GM12801 (cell line): ENCODE measurements around the gene NEU2.

Source experiments
- CTCF ChIP-seq: IDR thresholded peaks from one replicate; pipeline ENCODE4 v1.5.1; 2011; ENCODE audit warnings: control low read depth; ENCODE audit not compliant: insufficient read length; ENCODE audit errors: extremely low read depth

The NEU2 gene

GRCh38 chr2:233079953-233080835 lies 47.7 kb downstream of the NEU2 start:
- no peak for TF ChIP-seq CTCF

GRCh38 chr2:233080836-233081229 lies 48.4 kb downstream of the NEU2 start:
- TF ChIP-seq CTCF: no peak

- no peak for TF ChIP-seq CTCF
Measured at GRCh38 chr2:233081232-233081730, 48.8 kb downstream of the NEU2 start.

GRCh38 chr2:233081731-233082221 lies 49.3 kb downstream of the NEU2 start:
- no peak for TF ChIP-seq CTCF

GRCh38 chr2:233082222-233082930 lies 49.9 kb downstream of the NEU2 start:
- TF ChIP-seq CTCF: no peak

- no peak for TF ChIP-seq CTCF
Measured at GRCh38 chr2:233082931-233083755, 50.7 kb downstream of the NEU2 start.
